ENCODE measurements around the gene CHRNB2.

DNA sequence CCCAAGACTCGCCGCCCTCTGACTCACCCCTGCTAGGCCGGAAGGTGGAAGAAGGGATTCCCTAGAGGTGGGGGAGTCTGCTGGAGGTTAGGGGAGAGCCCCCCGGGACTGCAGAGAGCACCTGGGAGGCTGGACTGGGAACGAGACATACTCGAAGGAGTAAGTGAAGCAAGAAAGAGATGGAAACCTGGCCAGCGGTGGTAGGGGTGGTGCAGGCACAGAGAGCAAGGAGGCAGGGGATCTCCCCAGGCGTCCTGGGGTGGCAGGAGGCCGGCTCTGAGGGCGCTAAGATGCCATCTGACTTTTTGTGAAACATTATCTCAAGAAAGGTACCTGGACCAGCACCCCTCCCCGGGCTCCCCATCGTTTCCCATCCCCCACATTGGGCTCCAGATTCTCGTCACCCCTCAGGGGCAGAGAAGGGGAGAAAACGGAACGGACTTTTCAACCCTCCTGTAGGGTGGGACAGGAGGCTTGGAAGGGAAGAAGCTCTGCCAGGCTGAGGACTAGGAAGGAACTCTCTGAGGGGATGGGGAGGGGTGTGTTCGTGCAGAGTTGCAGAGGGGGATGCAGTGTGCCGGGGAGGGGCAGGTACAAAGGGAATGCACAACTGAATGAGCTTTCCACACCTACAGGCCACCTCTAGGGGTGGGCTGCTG, 708 bp downstream of the CHRNB2 start:
- TF ChIP-seq, protein P1, sequence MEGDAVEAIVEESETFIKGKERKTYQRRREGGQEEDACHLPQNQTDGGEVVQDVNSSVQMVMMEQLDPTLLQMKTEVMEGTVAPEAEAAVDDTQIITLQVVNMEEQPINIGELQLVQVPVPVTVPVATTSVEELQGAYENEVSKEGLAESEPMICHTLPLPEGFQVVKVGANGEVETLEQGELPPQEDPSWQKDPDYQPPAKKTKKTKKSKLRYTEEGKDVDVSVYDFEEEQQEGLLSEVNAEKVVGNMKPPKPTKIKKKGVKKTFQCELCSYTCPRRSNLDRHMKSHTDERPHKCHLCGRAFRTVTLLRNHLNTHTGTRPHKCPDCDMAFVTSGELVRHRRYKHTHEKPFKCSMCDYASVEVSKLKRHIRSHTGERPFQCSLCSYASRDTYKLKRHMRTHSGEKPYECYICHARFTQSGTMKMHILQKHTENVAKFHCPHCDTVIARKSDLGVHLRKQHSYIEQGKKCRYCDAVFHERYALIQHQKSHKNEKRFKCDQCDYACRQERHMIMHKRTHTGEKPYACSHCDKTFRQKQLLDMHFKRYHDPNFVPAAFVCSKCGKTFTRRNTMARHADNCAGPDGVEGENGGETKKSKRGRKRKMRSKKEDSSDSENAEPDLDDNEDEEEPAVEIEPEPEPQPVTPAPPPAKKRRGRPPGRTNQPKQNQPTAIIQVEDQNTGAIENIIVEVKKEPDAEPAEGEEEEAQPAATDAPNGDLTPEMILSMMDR (IDR thresholded peaks at IDR 0.05) = no peak
- TF ChIP-seq POLR2A (IDR thresholded peaks at IDR 0.05; ENCODE audit: low read depth) (no peak), POLR2AphosphoS5 (IDR thresholded peaks at IDR 0.05) (no peak), EP300 (IDR thresholded peaks at IDR 0.05) (no peak)

Data from esophagus muscularis mucosa (tissue), 4 donors.